Measurements from ENCODE around the gene JADE2.
"Not testable (repeated sequence)": the region's sequence is repeated elsewhere in the genome, so short reads cannot be mapped to it uniquely, and the experiment has no call there.

The JADE2 gene

DNA sequence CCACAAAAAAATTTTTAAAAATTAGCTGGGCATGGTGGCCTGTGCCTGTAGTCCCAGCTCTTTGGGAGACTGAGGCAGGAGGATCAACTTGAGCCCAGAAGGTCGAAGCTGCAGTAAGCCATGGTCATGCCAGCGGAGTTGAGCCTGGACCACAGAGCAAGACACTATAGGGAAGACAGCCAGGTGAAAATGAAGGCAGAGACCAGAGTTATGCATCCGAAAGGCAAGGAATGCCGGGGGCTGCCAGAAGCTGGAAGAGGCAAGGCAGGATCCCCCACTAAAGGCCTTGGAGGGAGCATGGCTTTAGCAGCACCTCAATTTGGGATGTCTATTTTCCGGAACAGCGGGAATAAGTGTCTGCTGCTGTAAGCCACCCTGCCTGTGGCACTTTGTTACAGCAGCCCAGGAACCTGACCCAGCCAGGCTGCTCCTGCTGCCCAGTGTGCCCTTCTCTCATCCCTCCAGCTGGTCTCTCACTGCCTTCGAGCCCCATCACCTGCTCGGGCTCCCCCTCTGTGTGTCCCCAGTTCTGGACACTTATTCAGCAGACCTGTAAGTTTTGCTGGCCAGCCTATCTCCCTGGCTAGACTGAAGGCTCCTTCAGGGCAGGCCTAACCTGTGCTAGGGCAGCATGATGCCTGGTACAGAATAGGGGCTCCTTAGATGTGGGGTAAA, 16.8 kb upstream of the JADE2 start:
- DNase-seq (ENCODE audit: low read depth): no peak

- no peak for DNase-seq (ENCODE audit: low read depth)
Observed at GRCh38 chr5:134509308-134510040, 16.0 kb upstream of the JADE2 start.

DNA sequence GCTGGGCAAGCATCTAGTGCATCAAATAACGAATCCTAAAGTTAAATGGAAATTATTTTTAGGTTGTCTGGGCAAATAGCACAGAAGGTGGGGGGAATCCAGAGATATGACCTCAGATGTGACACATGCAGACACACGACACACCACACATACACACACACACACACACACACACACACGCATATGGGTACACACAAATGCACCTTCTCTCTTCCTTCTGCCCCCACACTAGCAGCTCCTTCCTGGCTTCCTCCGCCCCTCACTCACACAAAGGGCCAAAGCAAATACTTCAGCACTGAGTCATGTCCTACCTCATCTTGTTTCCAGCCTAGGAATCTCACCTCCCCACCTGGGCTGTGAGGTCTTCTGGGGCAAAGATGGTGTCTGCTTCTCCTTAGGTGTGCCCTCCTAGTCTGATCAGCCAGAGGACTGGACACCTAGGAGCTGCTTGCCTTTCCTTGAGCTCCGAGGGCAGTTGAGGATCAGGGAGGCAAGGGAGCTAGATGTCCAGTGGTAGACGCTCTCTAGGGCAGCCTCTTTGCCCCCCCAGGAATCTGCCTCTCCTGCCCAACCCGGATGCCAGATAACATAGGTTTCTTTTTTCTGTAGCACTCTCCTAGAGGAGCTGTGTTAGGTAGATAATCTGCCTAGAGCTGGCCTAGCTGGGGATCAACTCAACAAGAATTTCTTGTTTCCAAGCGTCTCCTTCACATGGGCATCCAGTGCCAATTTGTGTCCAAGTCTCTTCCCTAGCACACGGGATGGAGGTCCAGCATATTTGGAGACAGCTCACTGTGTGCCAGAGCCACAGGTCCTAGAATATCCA, 14.3 kb upstream of the JADE2 start:
- no peak for DNase-seq (ENCODE audit: low read depth)

DNA sequence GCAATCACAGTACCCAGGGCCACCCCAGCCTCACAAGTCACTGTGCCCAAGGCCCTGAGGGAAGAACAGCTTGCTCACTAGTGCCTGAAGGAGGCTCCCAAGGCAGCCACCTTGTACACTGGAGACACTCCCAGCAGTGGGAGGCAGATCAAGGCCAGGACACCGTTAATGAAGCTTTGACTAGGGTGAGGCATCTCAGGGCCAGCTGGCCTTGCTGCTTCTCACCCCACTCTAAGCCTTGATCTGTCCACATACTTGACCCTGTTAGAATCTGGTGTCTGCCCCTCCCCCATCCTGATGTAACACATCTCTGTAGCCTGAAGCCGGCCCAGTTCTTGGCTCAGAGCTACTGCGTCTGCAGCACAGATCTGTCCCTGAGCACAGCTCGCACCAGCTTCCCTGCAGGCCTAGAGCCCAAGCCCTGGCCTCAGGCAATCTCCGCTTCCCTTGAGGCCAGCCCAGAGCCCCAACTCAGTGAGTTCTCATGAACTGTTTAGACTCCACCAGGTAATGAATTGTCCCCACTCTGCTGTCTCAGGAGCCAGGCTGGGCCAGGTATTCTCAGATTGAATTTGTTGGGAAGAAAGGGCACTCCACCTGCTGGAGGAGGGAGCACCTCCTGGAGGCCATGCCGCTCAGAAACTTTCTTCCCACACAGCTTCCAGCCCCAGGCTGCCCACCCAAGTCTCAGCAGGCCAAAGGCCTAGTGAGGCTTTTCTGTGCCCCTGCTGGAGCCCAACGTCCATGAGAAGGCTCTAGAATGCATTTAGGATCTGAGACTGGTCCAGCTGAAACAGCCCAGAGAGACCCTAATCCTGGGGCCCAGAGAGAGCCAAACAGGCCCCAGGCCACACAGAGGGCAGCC, 13.4 kb upstream of the JADE2 start:
- no peak for DNase-seq (ENCODE audit: low read depth)

- DNase-seq (ENCODE audit: low read depth): no peak
Observed at GRCh38 chr5:134512661-134512999, 12.8 kb upstream of the JADE2 start.

GRCh38 chr5:134515801-134516200, 9.7 kb upstream of the JADE2 start:
- DNase-seq (ENCODE audit: low read depth): no peak

GRCh38 chr5:134516984-134517383, 8.5 kb upstream of the JADE2 start:
- not testable (repeated sequence) for DNase-seq (ENCODE audit: low read depth)

- no peak for DNase-seq (ENCODE audit: low read depth)
Observed at GRCh38 chr5:134517553-134517952, 7.9 kb upstream of the JADE2 start.

DNA sequence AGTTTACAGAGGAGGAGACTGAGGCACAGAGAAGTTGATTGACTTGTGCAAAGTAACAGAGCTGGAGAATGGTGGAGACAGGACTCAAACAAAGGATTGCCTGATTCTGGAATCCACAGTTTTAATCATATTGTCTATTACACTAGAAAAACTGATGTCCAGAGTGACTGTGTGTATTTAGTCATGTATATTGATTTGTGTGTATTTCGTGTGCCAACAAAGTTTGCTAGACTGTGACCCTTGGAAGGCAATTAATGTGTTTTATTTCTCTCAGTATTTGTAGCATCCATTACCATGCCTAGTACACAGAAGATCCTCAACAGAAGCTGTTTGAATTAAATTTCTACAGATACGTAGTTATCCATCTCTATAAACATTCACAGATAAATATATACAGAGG, 5.5 kb upstream of the JADE2 start:
- no peak for DNase-seq (ENCODE audit: low read depth)

GRCh38 chr5:134521841-134522240, 3.6 kb upstream of the JADE2 start:
- no peak for DNase-seq (ENCODE audit: low read depth)

DNA sequence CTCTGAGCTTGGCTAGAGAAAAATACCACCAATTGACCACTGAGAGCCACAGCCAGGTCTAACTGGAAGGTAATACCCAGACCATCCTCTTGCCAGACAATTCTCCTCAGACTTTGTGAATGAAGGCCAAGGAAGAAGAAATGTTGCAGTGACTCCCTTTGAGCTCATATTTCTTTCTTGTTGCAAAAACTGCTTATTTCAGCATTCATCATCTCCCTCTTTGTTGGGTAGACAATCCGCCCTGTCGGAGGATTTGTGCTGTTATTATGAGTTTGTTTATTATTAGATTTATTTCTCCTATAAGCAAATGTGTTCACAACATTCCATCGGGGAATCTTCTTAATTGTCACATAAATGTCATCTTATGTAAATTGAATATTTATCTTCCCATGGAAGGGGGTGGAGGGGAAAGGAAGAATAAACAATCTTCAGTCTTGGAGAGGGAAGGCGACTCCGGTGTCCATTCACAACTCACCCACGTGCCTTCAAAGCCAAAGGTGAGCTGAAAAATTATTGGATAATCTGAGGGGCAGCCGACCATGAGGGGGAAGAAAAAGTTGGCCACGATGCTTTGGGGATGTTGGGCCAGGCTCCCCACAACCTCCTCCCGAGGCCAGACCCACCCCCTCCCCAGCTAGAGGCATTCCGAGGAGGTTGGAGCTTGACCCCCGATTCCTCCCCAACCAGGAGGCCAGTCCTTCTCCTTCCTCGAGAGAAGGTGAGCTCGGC, 1.8 kb upstream of the JADE2 start:
- DNase-seq (ENCODE audit: low read depth): no peak

DNA sequence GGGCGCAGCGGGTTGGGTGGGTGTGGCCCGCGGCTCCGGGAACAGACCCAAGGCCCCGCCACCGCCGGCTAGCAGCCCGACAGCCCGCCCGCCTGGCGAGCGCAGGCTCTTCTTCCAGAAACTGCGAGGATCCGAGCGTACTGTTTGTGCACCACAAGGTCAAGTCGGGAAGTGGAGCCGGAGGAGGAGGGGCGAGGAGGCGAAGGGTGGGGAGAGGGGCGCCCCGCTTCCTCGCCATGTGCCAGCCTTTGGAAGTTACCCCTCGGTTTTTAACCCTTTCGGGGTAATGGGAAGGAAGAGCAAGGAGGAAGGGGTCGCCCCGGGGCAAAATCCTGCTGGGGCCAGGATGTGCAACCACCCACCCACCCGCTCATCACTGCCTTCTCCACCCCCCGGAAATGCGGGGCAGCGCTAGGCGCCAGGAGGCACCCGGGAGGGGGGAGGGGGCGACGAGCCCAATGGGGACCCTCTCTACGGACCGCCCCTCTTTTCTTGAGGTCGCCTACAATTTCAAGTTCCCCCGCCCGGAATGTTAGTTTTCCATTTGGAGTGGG, 1.1 kb upstream of the JADE2 start:
- peak; percentile 45 for DNase-seq (ENCODE audit: low read depth)

DNA sequence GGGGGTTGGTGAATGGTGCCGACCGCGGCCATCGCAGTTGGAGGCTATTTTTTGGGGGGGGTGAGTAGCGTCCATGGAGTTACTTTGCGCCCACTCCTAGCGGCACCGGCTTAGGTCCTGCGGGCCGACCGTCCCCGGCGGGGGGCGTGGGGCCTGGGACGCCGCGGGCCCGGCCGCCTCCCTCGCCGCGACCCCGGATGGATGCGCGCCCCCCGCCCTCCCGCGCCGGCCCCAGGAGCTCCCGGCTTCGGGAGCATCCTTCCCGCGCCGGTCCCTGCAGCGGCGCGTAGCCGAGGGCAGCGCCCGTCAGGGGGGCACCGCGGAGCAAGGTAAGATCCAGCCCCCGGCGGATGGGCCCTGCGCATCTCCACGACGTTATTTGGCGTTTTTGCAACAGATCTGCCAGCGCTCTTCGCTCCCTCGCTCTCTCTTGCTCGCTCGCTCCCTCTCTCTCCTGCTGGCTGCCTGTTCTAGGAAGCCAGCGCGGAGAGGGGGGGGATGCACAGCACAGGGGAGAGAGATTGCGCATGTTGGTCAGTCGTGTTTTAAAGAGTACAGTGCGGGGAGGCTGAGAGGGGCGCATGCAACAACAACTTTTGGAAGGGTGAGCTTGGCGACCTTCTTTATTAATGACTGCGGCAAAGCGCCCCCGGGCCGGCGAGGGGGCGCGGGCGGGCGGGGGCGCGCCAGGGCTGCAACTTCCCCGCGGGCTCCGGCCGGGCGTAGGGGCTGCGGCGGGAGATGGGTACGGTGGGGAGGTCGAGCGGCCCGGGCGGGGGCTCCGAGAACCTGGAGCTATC, 413 bp downstream of the JADE2 start:
- DNase-seq (ENCODE audit: low read depth): peak; percentile 36

DNA sequence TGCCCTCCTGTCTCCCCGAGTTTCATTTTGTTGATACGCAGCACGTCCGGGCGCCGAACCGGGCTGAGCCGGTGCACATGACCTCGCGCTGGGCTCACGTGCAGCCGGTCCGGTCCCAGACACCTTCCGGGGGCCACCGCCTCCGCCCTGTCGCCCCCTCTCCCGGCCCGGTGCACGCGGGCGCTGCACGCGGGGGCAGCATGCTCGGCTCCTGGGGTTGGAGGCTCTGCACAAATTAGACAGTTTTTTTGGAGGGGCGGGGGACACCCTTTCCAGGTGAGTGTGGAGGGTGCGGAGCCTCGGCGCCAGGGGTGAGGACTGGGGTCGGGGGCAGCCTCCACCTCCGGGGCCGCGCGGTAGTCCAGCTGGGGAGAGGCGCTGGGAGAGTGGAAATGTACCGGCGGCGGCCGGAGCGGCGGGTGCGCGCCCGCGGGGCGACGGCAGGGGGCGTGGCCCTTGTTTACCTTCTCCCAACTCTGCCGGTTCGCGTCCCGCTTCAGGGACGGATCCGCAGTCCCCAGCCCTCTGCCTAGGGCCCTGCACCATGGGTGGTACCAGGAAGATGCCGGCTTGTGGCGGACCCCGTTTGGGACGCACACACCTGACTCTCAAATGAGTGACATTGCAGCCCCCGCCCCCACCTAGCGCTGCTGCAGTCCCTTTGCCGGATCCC, 1.1 kb downstream of the JADE2 start:
- DNase-seq (ENCODE audit: low read depth): peak; percentile 37

- peak; percentile 56 for DNase-seq (ENCODE audit: low read depth)
Observed at GRCh38 chr5:134527156-134527960, 1.9 kb downstream of the JADE2 start.

GRCh38 chr5:134527961-134528424, 2.5 kb downstream of the JADE2 start:
- DNase-seq (ENCODE audit: low read depth): no peak

DNA sequence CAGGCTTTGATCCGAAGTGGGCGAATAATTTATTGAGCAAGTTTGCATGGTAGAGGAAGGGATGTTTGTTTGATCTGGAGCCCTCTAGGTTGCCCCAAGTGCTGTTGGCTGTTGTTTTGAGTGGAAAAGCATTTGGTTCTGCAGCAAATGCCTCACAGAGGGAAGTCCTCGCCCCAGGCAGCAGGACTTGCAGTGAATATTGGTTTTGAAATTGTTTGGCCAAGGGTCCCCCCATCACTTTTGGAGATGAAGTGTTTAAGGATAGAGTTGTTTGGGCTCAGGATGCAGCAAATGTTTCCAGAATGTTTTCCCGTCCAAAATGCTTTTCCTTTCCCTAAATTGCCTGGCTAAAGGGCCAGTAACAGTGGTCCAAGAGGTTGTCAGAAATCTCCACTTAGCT, 3.1 kb downstream of the JADE2 start:
- DNase-seq (ENCODE audit: low read depth): no peak

DNA sequence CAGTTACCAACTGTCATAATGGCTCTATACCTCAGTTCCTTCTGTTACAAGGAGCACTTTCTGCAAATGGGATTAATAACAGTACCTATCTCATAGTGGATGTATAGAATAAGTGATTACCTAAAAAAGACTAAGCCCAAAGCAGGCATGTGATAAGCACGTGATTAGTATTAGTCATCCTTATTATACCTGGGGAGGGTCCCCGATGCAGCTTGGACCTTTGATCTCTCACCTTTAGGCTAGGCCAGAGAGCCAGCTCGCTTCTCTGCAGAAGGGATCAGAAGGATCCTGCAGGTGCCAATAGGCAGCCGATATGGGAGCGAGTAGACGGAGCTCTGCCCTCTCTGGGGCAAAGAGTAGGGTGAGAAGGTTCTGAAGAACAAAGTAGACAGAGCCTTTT, 4.0 kb downstream of the JADE2 start:
- DNase-seq (ENCODE audit: low read depth): no peak

Measured in stimulated activated CD8-positive, alpha-beta memory T cell treated with anti-CD3 and anti-CD28 coated beads, Interleukin-12 subunit alpha, Interleukin-12 subunit beta, amount 100 ng/mL, for 1 hour (primary cell).